ENCODE results near the gene SYT2. TPM values are rescaled to one million over a fixed set of nuclear protein-coding genes. Genes with fewer than 3 reads are reported as not detected.
"Not testable (repeated sequence)": the region's sequence is repeated elsewhere in the genome, so short reads cannot be mapped to it uniquely, and the experiment has no call there.

Gene SYT2
- total RNA-seq, 2 donors from 2014 or later: 0.02 TPM; not detected in 1

DNA sequence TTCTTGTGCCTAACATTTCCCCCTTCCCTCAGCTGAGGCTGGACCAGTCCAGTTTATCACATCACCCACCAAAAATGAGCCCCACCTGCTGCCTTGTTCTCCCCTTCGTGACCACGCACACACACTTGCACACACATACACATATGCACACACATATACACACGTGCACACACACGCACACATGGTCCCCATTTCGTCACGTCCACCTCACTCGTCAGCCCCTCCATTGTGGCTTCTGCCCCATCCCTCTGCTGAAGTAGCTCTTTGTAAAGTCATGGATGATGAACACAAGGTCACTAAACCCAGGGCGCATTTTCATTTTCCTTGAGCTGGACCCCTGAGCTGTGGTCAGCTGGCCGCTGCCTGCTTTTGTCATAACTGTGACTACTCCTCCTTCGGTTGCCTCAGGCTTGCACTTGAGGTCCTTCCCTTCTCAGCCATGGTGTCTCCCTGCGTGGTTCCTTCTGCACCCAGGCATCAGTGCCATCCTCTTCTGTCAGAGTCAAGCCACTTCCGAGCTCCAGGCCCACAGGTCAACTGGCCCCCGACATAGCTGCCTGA, 93.8 kb downstream of the SYT2 start:
- Mint-ChIP-seq H3K27ac (no peak overlapping the region), H3K4me1 (ENCODE audit: low read depth) (peaks cover 25% of the 10 kb centered on the region), H3K36me3 (ENCODE audit: insufficient read depth in 2 of 2) (no peaks in the 10 kb centered on the region), H3K27me3 (ENCODE audit: low read depth) (peaks cover 45% of the 10 kb centered on the region), H3K9me3 (no peaks in the 10 kb centered on the region), H3K4me3 (no peak overlapping the region)
- DNase-seq (no peak), ATAC-seq (replicated peaks in 1 of 2) (no peak)

DNA sequence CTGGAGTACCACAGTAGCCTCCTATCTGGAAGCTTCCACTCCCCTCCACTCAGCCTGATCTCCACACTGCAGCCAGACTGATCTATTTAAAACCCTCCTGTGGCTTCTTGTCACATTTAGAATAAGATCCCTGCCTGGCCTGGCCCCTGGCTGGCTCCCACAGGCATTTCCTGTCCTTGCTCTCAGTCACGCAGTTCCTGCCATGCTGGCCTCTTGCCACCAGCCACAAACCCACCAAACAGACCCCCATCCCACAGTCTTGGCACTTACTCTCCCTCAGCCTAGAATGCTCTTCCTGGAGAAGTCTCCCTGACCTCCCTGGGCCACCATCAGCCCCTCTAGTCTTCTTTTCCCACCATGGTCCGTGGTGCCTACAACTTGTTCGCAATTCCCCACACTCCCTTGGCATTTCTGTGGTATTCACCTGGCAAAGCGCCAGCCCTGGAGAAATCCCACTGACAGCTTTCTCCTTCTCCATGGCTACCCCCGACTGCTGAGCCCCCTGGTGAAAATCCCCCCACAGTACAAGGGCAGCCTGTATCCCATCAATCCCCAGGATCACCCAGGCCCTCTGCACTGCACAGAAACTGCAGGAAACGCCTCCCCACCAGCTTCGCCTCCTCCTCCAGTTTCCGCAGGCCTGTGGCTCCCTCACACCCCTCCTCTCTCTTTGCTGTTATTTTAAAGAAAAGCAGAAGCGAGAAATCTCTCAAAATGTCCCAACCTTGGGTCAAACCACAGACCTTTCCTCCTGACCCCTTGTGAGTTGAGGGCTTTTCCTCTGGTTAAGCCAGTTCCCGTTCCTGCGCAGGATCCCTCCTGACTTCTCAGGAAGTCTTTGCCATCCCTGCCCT, 94.5 kb downstream of the SYT2 start:
- DNase-seq: no peak
- no peak for ATAC-seq (replicated peaks in 1 of 2)
- no peak overlapping the region for H3K4me3 Mint-ChIP-seq
- H3K27ac Mint-ChIP-seq: no peak overlapping the region
- no peaks in the 10 kb centered on the region for H3K36me3 Mint-ChIP-seq (ENCODE audit: insufficient read depth in 2 of 2)
- peaks cover 25% of the 10 kb centered on the region for H3K4me1 Mint-ChIP-seq (ENCODE audit: low read depth)
- H3K9me3 Mint-ChIP-seq: no peaks in the 10 kb centered on the region
- peaks cover 42% of the 10 kb centered on the region for H3K27me3 Mint-ChIP-seq (ENCODE audit: low read depth)

DNA sequence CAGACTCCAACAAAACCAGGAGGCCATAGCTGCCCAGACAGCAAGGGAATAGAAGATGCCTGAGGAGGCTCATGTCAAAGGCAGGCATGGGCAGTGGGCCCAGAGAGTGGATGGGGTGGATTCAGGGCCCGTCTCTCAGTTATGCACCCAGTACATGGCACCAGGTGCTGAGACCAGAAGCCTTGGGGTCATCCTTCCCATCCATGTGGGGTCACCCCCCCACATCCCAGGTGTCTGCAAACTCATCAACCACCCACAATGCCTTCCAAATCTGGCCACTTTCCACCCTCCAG, 95.1 kb downstream of the SYT2 start:
- H3K27me3 Mint-ChIP-seq (ENCODE audit: low read depth): peaks cover 39% of the 10 kb centered on the region
- not testable (repeated sequence) for H3K9me3 Mint-ChIP-seq; ATAC-seq (replicated peaks in 1 of 2)

DNA sequence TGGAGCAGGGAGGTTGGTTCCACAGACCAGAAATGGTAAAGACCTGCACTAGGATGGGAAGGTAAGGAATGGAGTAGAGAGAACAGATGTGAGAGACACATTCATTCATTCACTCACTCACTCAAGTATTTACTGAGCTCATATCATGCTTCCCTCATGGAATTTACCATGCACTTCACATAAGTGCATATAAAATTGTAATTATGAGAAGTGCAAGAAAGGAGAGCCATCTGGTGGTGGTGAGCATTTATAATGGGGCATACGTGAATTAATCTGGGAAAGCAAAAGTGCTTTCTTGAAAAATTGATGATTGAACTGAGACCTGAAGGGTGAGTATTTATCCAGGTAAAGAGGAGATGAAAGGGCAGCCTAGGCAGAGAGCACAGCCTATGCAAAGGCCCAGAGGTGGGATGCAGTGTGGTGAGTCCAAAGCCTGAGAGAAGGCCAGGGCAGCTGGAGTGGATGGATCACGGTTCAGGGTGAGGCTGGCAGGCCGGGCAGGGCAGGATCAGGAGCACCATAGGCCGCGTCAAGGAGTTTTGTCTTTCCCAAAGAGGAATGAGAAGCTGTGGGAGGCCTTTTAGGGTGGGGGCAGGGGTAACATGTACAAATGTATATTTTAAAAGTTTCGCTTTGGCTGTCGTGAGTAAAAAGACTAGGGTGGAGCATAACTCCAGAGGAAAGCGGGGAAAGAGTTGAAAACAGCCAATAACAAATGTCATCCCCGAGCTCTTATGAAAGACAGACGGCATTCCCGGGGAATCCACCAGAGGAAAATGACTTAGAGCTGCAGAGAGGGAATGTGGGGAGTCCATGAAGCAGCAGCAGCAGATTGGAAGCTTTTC, 95.7 kb downstream of the SYT2 start:
- ATAC-seq (replicated peaks in 1 of 2); H3K27ac Mint-ChIP-seq: not testable (repeated sequence)

More for the DNA sequence above, 95.1 kb downstream of the SYT2 start:
- H3K4me1 Mint-ChIP-seq (ENCODE audit: low read depth): peaks cover 25% of the 10 kb centered on the region
- H3K36me3 Mint-ChIP-seq (ENCODE audit: insufficient read depth in 2 of 2); DNase-seq; H3K4me3 Mint-ChIP-seq; H3K27ac Mint-ChIP-seq: not testable (repeated sequence)

DNA sequence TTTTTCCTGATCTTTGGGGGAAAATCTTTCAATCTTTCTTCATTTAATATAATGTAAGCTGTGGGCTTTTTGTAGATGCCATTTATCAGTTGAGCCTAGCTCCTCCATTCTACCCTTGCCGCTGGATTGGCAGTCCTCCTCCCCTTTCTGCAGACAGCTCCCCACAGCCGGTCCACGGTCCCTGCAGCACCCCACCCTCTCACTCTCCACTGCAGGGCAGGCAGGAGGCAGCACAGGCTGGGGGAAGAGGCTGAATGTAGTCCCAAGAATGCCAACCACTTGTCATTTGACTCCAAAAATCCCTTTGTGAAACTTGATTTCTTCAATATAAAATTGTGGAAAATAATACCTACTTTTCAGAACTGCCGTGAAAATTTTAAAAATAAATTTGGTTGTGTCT, 96.7 kb downstream of the SYT2 start:
- no peak overlapping the region for H3K27ac Mint-ChIP-seq
- H3K4me1 Mint-ChIP-seq (ENCODE audit: low read depth): peaks cover 25% of the 10 kb centered on the region
- H3K36me3 Mint-ChIP-seq (ENCODE audit: insufficient read depth in 2 of 2): no peaks in the 10 kb centered on the region
- no peaks in the 10 kb centered on the region for H3K9me3 Mint-ChIP-seq
- DNase-seq: no peak
- ATAC-seq (replicated peaks in 1 of 2): no peak
- peaks cover 29% of the 10 kb centered on the region for H3K27me3 Mint-ChIP-seq (ENCODE audit: low read depth)
- H3K4me3 Mint-ChIP-seq: no peak overlapping the region

More for the DNA sequence above, 95.7 kb downstream of the SYT2 start:
- not testable (repeated sequence) for H3K9me3 Mint-ChIP-seq; H3K36me3 Mint-ChIP-seq (ENCODE audit: insufficient read depth in 2 of 2); DNase-seq; H3K4me3 Mint-ChIP-seq
- peaks cover 38% of the 10 kb centered on the region for H3K27me3 Mint-ChIP-seq (ENCODE audit: low read depth)
- peaks cover 25% of the 10 kb centered on the region for H3K4me1 Mint-ChIP-seq (ENCODE audit: low read depth)

DNA sequence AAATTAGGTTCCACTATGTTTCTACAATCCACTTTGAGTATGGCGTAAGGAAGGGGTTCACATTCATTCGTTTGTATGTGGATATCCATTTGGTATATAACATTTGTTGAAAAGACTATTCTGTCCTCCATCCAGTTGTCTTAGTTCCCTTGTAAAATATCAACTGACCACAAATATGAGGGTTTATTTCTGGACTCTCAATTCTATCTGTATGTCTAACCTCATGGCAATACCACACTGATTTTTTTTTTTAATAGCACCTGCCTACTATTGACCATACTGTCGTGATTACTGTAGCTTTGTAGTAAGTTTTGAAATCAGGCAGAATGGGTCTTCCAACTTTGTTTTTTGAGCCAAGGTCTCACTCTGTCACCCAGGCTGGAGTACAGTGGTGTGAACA, 98.2 kb downstream of the SYT2 start:
- H3K27me3 Mint-ChIP-seq (ENCODE audit: low read depth): peaks cover 18% of the 10 kb centered on the region
- H3K36me3 Mint-ChIP-seq (ENCODE audit: insufficient read depth in 2 of 2); DNase-seq; H3K9me3 Mint-ChIP-seq; ATAC-seq (replicated peaks in 1 of 2); H3K27ac Mint-ChIP-seq; H3K4me3 Mint-ChIP-seq: not testable (repeated sequence)
- peaks cover 20% of the 10 kb centered on the region for H3K4me1 Mint-ChIP-seq (ENCODE audit: low read depth)

DNA sequence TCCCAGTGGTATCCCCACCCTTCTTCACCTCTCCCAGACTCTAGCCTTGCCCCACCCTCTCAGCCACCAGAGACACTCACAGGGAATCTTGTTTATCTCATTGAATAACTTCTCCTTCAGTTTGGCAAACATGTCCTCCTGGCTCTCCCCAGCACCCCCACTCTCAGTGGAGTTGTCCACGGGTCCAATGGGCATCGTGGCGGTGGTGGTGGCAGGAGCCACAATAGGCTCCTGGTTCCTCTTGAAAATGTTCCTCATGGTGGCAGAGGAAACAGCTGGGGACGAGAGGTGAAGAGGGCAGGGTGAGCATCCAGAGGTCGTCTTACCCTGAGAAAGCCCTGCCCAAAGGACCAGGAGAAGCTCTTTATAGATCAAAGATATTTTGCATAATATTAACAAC, 104.7 kb downstream of the SYT2 start:
- Mint-ChIP-seq H3K27ac (no peak overlapping the region), H3K9me3 (no peaks in the 10 kb centered on the region), H3K27me3 (ENCODE audit: low read depth) (no peaks in the 10 kb centered on the region), H3K36me3 (ENCODE audit: insufficient read depth in 2 of 2) (peaks cover 0 to 1% of the 10 kb centered on the region in 2 donors), H3K4me3 (no peak overlapping the region), H3K4me1 (ENCODE audit: low read depth) (no peaks in the 10 kb centered on the region)
- DNase-seq: no peak
- ATAC-seq (replicated peaks in 1 of 2): no peak

DNA sequence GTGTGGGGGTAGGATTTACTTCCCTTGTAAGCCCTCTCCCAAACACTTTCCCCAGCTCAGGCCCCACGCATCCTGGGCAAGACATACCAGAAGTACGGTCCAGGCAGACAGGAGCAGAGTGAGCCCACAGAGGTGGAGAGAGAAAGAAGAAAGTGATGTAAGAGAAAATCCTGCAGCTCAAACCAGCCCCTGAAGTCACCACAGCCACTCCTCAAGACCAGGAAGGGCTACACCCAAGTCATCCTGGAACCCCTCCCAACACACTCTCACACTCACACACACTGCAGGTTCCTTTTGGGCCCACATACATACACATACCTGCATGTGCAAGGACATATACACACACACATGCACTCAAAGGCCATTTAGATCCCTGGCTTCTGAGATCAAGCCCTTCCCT, 106.8 kb downstream of the SYT2 start:
- Mint-ChIP-seq H3K27me3 (ENCODE audit: low read depth) (no peaks in the 10 kb centered on the region), H3K4me3 (no peak overlapping the region), H3K27ac (no peak overlapping the region), H3K4me1 (ENCODE audit: low read depth) (no peaks in the 10 kb centered on the region), H3K36me3 (ENCODE audit: insufficient read depth in 2 of 2) (peaks cover 0 to 1% of the 10 kb centered on the region in 2 donors), H3K9me3 (no peaks in the 10 kb centered on the region)
- DNase-seq: no peak
- no peak for ATAC-seq (replicated peaks in 1 of 2)

DNA sequence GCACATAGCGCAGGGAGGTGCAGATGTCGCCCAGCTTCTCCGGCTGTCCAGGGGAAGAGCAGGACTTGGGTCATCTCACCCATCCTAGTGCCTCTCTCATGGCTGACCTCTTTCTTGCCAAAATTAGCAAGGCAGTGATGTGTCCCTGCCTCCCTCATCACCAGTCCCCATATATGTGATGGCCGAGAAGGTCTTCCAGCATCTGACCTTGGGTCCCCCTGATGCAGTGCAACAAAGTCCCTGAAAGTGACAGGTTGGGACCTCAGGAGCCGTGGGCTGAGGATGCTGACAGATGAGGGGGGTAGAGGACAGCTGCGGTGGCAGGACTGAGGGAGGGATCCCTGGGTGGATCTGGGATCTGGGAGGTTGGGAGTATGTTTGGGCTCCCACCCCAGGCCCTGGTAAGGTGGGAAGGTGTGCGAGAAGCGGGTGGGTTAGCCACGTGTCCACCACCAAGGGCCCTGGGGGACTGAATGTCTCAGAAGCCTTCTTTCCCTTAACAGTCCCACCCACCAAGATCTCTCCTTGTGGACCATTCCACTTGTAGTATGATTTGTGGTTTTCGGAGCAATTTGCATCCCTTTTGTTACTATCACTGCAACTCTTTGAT, 109.7 kb downstream of the SYT2 start:
- DNase-seq (no peak), ATAC-seq (replicated peaks in 1 of 2) (no peak)
- Mint-ChIP-seq H3K36me3 (ENCODE audit: insufficient read depth in 2 of 2) (no peaks in the 10 kb centered on the region), H3K4me1 (ENCODE audit: low read depth) (no peaks in the 10 kb centered on the region), H3K27me3 (ENCODE audit: low read depth) (no peaks in the 10 kb centered on the region), H3K27ac (no peak overlapping the region), H3K4me3 (no peak overlapping the region), H3K9me3 (no peaks in the 10 kb centered on the region)

DNA sequence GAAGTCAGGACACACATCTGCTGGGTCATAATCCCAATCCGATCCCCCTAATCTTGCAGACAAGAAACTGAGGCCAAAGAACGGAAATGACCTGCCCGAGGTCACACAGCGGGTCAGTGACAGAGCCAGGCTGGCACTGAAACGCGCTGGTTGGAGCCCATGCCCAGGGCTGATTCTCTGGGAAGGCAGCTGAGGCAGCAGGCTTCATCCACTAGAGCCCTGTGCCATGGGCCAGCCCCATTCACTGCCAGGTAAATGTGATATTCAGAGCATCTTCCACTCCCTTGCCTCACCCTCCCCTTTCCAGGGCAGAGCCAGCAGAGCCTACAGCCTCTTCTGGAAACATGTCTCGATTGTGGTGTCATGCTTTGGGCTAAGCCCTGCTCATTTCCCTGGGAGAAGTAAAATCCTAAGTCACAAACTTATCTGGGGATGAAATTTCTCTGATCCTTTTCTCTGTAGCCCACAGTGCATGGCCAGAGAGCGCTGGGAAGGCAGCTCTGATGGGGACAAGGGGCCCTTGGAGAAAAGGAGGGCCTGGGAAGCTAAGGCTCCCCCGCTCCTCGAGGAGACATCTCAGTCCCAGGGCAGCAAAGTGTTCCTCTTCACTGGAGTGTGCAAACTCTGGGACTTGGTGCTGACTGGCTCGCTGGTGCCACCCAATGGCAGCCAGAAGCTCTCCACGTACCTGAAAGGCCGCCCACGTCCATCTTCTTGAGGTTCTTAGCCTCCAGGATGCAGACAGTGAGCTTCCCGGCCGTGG, 110.4 kb downstream of the SYT2 start:
- Mint-ChIP-seq H3K27ac (no peak overlapping the region), H3K27me3 (ENCODE audit: low read depth) (no peaks in the 10 kb centered on the region), H3K4me1 (ENCODE audit: low read depth) (no peaks in the 10 kb centered on the region), H3K36me3 (ENCODE audit: insufficient read depth in 2 of 2) (no peaks in the 10 kb centered on the region), H3K4me3 (no peak overlapping the region), H3K9me3 (no peaks in the 10 kb centered on the region)
- DNase-seq (peak; percentile 22 to 30), ATAC-seq (replicated peaks in 1 of 2) (peak; percentile 39 to 64)

DNA sequence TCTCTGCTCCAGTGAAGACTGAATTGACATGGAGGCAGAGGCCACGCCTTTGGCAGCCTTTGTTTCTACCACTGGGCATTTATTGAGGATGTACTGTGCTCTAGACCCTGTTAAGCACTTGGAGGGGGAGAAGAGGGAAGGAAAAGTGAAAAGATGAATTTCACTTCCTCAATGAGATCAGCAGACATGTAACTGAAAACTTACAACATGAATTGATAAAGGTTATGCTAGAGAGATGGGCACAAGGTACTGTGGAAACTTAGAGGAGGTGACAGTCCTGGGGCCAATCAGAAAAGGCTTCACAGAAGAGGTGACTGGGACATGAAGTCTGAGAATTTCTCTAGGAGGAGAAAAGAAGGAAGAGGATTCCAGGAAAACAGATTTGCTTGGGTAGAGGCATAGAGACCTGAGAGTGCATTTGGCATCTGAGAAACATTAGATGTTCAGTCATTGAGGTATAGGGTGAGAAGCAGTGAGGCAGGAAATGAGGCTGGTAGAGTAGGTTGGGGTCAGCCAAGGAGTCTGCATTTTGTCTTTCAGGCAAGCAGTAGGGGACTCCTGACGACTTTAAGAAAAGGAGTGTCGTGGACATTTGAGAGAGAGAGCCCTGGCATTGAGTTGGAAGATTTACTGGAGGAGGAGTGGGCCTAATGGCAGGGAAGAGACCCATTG, 113.0 kb downstream of the SYT2 start:
- Mint-ChIP-seq H3K9me3 (no peaks in the 10 kb centered on the region), H3K27me3 (ENCODE audit: low read depth) (no peaks in the 10 kb centered on the region), H3K4me1 (ENCODE audit: low read depth) (no peaks in the 10 kb centered on the region), H3K4me3 (no peak overlapping the region), H3K36me3 (ENCODE audit: insufficient read depth in 2 of 2) (no peaks in the 10 kb centered on the region), H3K27ac (no peak overlapping the region)
- ATAC-seq (replicated peaks in 1 of 2) (no peak), DNase-seq (no peak)

DNA sequence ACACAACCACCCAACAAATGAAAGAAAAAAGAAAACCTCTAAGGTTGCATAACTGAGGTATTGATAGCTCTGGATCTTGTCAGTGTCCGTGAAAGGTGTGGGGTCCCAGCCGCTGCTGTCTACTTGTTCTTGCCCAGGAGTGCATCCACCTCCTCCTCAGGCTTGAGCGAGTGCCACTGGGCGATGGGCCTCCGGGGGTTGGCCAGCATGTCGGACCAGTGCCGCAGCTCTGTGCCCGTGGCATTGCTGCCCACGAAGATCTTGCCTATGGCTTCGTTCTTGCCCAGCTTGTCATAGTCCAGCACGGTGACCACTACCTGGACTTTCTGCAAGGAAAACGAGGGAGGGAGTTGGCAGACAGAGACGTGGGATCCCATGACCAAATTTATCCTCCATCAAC, 113.6 kb downstream of the SYT2 start:
- ATAC-seq (replicated peaks in 1 of 2): no peak

More for the DNA sequence above, 113.6 kb downstream of the SYT2 start:
- H3K27ac Mint-ChIP-seq: no peak overlapping the region
- H3K36me3 Mint-ChIP-seq (ENCODE audit: insufficient read depth in 2 of 2): no peaks in the 10 kb centered on the region
- no peak for DNase-seq
- no peaks in the 10 kb centered on the region for H3K9me3 Mint-ChIP-seq
- no peaks in the 10 kb centered on the region for H3K27me3 Mint-ChIP-seq (ENCODE audit: low read depth)
- H3K4me3 Mint-ChIP-seq: no peak overlapping the region
- no peaks in the 10 kb centered on the region for H3K4me1 Mint-ChIP-seq (ENCODE audit: low read depth)

Measured in activated T-cell treated with anti-CD3 and anti-CD28 coated beads, Interleukin-2, amount 50 U/mL, for 72 hours (primary cell).